H1 (cell line): ENCODE results near the gene ST6GALNAC3.

Experiments
- EZH2 ChIP-seq: fragments of 200-600 bp; sonication (generic); IDR thresholded peaks from 2 replicates; pipeline ENCODE4 v1.7.1; 2012; ENCODE audit warnings: low read depth, mild to moderate bottlenecking, moderate library complexity, low read length, inconsistent platforms; ENCODE audit not compliant: severe bottlenecking
- POLR2A ChIP-seq, 2 experiments: IDR thresholded peaks; 1 replicate in 1 of 2; 2 replicates in 1 of 2; pipeline ENCODE4 v1.6.1; 2011; ENCODE audit warnings: low read depth in 2 of 2, low read length in 2 of 2, mild to moderate bottlenecking in 2 of 2; ENCODE audit errors: control extremely low read depth in 1 of 2
- POLR2AphosphoS5 ChIP-seq: IDR thresholded peaks from 2 replicates; pipeline ENCODE4 v1.6.1; 2011; ENCODE audit warnings: low read depth, low read length
- RFX5 ChIP-seq: IDR thresholded peaks from 2 replicates; pipeline ENCODE4 v1.6.1; 2011; ENCODE audit warnings: low read depth, low read length, improper control_type of control experiment, borderline replicate concordance
- SIRT6 ChIP-seq: IDR thresholded peaks from one replicate; pipeline ENCODE4 v1.7.1; 2012; ENCODE audit warnings: low read length, inconsistent platforms
- YY1 ChIP-seq: IDR thresholded peaks from 2 replicates; pipeline ENCODE4 v1.6.1; 2011; ENCODE audit warnings: low read depth, mild to moderate bottlenecking, low read length
- TF ChIP-seq, protein P1 (sequence below): IDR thresholded peaks from 2 replicates; pipeline ENCODE4 v1.6.1; 2012; ENCODE audit warnings: inconsistent platforms
- TF ChIP-seq, protein P2 (sequence below), 3 experiments: IDR thresholded peaks; 1 replicate in 2 of 3; 2 replicates in 1 of 3; pipeline versions ENCODE4 v1.5.1 to v1.6.1; 2011; ENCODE audit warnings: low read length in 3 of 3, mild to moderate bottlenecking in 3 of 3, inconsistent platforms in 2 of 3, low read depth in 1 of 3, moderate library complexity in 1 of 3; ENCODE audit not compliant: insufficient read depth in 1 of 3; ENCODE audit errors: control extremely low read depth in 1 of 3

DNA sequence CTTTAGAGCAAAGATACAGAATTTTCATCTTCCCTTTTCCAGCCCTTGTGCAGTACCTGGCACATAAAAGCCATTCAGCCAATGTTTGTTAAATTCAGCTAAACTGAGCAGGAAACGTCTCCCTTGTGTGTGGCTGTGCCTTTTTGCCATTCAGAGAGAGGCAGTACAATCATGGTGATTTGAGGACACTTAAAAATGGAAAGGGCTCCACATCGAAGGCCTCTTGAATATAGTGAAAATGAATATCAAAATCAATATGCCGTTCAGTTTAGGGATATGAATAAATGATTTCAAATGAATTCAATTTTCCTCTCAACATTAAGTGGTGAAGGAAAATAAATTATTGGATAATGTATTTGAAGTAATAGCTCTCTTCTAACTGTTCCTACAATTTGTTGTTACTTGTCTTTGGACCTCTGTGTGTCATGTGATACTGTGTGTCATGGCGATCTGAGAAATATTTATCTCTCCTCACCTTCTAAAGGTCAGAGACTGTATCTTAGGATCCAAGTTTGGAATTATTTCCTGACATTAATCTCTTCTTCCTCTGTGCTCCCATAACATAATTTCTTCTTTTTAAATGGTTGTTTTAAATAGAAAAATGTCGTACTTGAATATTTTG, 437.1 kb downstream of the ST6GALNAC3 start:
- TF ChIP-seq POLR2AphosphoS5 (no peak), RFX5 (no peak), YY1 (no peak), POLR2A (IDR thresholded peaks at IDR 0.05; ENCODE audit: control extremely low read depth in 1 of 2, low read depth in 2 of 2, low read length in 2 of 2) (no peak), SIRT6 (no peak), EZH2 (no peak)
- TF ChIP-seq, protein P1, sequence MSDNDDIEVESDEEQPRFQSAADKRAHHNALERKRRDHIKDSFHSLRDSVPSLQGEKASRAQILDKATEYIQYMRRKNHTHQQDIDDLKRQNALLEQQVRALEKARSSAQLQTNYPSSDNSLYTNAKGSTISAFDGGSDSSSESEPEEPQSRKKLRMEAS: no peak
- TF ChIP-seq, protein P2, sequence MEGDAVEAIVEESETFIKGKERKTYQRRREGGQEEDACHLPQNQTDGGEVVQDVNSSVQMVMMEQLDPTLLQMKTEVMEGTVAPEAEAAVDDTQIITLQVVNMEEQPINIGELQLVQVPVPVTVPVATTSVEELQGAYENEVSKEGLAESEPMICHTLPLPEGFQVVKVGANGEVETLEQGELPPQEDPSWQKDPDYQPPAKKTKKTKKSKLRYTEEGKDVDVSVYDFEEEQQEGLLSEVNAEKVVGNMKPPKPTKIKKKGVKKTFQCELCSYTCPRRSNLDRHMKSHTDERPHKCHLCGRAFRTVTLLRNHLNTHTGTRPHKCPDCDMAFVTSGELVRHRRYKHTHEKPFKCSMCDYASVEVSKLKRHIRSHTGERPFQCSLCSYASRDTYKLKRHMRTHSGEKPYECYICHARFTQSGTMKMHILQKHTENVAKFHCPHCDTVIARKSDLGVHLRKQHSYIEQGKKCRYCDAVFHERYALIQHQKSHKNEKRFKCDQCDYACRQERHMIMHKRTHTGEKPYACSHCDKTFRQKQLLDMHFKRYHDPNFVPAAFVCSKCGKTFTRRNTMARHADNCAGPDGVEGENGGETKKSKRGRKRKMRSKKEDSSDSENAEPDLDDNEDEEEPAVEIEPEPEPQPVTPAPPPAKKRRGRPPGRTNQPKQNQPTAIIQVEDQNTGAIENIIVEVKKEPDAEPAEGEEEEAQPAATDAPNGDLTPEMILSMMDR (IDR thresholded peaks at IDR 0.05; ENCODE audit: control extremely low read depth in 1 of 3, insufficient read depth in 1 of 3, low read depth in 1 of 3, low read length in 3 of 3): no peak
